GM18868 (cell line): Measurements from ENCODE around the gene SMNDC1.
"Not testable (repeated sequence)": the region's sequence is repeated elsewhere in the genome, so short reads cannot be mapped to it uniquely, and the experiment has no call there.

ENCODE experiments used
- ATAC-seq: cut with Tn5 transposase; IDR thresholded peaks from one replicate; pipeline ENCODE4 v1.9.1; 2021; ENCODE audit warnings: mild to moderate bottlenecking, moderate library complexity; ENCODE audit not compliant: unreplicated experiment

SMNDC1 gene

GRCh38 chr10:110304780-110305421, at the start of gene SMNDC1:
Gene SMNDC1 (minus strand): TSS chr10:110304920. CDS start chr10:110303587, 1,333 bp downstream.
- ATAC-seq, result peak; percentile 87

DNA sequence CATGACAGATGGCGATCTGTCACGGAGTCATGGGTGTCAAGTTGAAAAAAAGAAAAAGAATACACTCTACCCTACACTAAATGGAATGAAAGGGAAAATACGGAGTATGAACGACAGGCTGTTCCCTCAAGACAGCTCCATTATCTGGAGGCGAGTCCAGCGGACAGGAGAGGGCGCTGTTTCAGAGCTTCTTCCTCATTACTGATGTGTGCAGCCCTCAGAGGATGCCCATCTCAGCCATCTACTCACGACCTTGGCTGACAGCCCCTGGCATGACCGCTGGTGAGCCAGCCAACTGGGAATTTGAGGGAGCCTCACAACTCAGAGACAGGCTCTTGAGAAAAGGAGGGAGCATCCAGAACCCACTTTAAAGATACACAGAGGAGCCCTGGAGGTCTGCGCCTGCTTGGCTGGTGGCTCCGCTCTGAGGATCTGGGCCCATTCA, 49.6 kb upstream of the SMNDC1 start:
- peak; percentile 27 for ATAC-seq

DNA sequence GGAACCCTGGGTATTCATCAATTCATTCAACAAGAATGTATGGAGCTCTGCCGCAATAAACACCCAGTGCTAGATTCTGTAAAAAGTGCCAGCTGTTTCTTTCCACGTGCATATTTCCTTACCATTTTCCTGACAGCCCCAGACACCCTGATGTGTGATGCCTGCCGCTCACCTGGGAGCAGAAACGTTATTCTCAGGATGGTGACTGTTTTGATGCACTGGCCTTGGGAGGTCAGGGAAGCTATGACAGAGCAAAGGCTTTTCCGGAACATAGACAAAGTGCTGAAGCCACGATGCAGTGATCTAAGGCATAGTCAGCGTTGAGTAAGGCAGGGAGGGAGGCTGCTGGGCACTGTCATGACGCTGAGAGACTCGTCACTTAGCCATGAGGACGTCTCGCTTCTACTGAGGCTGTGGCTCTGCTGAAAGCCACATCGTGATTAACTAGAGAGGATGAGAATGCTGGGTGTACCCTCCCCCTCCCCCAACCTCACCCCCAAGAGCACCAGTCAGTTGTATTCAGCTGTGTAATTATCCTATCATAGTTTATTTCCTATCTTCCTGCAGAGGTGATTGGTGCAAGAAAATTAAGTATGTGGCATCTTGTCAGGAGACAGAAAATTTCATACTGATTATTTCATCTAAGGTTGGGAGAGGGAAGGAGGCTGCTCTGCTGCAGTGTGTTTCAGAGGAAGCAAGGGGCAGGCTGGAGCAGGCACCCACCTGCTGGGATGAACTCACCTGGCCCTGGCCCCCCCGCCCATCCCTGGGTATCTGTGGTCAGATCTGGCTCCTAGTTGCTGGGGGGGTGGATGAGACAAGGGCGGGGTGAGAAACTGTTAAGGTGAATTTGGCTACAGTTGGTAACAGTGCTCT, 48.8 kb upstream of the SMNDC1 start:
- ATAC-seq, result no peak

DNA sequence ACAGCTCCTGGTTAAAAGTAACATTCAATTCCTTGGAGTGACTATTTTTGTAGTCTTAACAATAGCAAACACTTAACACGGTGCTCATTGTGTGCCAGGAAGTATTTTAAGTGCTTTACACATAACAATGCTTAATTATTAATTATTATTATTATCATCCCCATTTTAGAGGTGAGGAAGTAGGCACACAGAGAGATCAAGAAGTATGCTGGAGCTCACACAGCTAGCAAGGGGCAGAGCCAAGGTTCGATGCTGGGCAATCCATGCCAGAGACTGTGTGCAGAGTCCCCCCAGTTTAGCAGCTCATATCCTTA, 48.2 kb upstream of the SMNDC1 start:
- no peak for ATAC-seq

GRCh38 chr10:110350812-110351211, 46.1 kb upstream of the SMNDC1 start:
- ATAC-seq, result no peak

DNA sequence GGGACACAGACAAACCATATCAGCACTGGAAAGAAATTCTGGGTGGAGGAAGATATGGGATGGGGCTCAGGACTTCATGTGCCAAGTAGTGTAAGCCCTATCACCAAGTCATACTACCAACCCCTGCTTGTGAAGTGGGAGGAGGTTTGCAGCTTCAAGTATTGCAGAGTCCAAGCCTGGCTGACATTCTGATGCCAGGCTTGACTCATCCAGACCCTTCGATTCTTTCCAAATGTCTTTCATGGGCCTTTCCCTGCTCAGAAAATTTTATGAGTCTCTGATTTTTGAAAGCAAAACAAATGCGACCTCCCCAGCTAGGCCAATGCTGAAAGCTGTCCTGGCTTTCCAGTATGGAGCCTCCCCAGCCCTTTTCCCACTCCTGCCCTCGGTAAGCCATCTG, 45.1 kb upstream of the SMNDC1 start:
- no peak for ATAC-seq

GRCh38 chr10:110349386-110349785, 44.7 kb upstream of the SMNDC1 start:
- no peak for ATAC-seq

DNA sequence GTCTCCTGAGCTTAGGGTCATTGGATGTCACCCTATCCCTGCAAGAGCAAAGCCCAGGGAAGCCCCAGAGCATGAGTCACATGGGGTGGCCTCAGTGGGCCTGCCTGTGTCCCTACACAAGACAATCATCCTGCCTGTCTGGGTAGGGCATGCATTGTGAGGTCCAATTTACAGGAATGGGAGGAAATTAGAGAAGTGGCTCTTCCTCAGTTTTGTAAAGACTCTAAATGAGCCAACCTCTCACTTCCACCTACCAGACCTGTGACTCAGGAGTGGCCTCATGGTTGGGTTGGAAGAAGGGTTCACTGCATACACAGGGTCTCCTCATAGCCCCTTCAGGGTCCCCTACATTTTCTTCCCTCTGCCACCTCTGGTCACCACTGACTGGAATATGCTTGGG, 43.6 kb upstream of the SMNDC1 start:
- ATAC-seq, result no peak

DNA sequence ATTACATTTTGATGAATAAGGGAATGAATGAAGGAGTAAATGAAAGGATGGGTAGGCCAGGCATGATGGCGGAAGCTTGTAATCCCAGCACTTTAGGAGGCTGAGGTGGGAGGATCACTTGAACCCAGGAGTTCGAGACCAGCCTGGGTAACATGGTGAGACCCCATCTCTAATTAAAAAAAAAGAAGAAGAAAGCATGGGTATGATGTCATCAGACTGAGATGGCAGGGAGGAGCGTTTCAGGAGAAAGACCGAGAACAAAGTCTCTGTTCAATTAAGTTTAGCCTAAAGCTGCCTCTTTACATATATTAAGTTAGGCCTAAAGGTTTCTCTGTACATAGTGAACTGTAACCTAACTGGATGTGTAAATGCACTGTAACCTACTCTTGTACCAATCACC, 42.2 kb upstream of the SMNDC1 start:
- ATAC-seq, result no peak

DNA sequence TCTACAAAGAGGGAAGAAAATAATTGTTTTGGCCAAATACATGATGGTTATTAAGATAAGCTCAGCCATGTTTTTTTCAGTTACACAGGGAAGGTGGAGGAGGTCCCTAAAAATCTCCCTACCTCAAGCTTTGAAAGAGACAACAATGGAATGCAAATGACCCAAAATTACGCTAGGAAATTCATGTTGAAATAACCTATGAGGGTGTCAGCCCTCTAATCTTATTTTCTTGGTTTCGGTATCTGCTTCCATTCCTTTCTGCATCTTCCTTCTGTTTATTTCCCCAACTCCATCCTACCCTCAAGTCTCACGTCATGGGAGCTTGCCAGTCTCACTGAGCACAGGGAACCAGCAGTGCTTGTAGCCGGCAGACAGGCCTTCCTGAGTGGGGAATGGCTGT, 40.6 kb upstream of the SMNDC1 start:
- no peak for ATAC-seq

DNA sequence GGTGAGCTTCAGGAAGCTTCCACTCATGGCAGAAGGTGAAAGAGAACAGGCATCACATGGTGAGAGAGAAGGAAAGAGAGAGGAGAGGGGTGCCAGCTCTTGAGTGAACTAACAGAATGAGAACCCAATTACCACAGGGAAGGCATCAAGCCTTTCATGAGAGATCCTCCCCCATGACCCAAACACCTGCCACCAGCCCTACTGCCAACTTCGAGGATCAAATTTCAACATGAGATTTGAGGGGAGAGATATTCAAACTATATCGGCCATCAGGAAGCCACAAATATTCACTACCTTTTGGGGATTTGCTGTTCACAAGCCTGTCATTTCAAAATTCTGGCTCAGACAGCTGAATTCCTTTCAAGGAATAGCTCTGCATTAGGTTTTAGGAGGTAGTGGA, 39.9 kb upstream of the SMNDC1 start:
- no peak for ATAC-seq

- no peak for ATAC-seq
Observed at GRCh38 chr10:110343947-110344346, 39.2 kb upstream of the SMNDC1 start.

GRCh38 chr10:110340816-110341215, 36.1 kb upstream of the SMNDC1 start:
- ATAC-seq, result no peak

DNA sequence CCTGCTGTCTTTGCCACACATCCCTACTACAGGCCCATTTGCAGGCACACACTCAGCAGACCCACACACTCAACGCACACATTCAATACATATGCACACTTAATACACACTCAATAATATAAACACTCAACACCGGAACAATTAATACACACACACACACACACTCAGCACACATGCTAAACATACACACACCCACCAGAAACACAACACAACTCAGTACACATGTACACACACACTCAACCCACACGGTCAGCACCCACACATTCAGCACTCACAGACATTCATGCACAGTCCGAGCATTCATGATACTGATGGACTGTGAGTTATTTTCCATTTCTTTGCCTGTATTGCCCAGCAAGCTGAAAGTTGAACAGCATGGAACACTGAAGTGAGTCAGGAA, 35.4 kb upstream of the SMNDC1 start:
- ATAC-seq, result no peak

DNA sequence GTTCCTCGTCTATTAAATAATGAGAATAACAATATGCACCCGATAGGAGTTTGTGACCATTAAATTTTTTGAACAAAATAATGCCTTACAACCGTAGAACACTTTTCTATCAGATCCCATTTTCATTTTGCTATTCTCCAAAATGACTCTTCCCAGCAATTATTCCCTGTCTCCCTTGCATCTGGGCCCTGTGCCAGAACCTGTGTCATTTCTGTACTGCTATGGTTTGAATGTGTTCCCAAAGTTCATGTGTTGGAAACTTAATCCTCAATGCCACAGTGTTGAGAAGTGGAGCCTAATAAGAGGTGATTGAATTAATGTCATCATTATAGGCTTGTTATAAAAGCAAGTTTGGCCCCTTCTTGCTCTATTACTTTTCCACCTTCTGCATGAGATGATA, 33.2 kb upstream of the SMNDC1 start:
- ATAC-seq, result no peak

GRCh38 chr10:110337401-110337800, 32.7 kb upstream of the SMNDC1 start:
- no peak for ATAC-seq

DNA sequence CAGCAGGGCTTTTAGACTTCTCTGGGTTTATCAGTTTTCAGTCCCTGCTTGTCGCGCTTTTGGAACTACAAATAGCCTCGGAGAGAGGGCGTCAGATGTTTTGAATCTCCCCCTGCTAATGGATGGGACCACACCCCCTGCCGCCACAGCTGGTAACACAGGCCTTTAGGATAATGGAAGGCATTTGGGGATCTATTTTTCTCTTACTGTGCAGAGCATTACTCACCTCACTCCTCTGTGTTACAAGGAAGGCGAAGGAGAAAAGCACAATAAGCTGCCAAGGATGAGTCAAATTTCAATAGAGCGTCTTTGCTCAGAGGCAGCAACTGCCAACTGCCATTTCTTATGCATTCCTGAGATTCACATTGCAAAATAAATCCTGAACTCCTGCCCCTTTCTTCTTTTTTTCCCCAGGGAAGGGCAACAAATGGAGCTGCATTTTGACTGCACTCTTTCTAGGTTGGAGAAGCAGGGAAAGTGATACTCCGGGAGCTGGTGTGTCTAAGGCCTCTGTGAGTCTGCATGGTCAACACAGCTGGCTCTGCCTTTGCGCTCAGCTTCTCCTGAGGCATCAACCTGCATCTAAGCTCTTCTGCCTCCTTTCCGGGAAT, 31.5 kb upstream of the SMNDC1 start:
- ATAC-seq, result no peak

GRCh38 chr10:110335314-110336064, 30.8 kb upstream of the SMNDC1 start:
- ATAC-seq, result no peak

GRCh38 chr10:110334061-110334656, 29.4 kb upstream of the SMNDC1 start:
- ATAC-seq, result no peak

GRCh38 chr10:110331226-110331795, 26.6 kb upstream of the SMNDC1 start:
- ATAC-seq, result not testable (repeated sequence)

DNA sequence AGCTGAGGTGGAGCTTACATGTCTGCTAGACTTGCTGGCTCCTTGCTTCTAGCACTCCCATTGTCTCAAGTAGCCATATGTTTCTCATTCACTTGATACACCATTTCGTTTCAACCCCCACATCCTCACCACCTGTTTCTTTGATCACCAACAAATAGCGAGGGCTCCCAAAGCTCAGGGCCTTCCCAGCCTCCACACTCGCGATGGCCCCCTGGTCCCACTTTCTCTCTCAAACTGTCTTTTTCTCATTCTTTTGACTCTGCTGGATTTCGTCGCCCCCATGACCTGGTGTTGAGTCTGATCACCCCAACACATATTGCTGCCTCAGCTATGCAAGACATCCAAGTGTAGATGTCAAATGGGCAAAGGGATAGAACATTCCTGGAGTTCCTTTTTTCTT, 26.0 kb upstream of the SMNDC1 start:
- no peak for ATAC-seq
